Loucy (cell line): Measurements from ENCODE around the gene CREB3L4.

Experiments used
- EZH2phosphoT487 ChIP-seq: fragments of 200-600 bp; IDR thresholded peaks from 2 replicates; pipeline ENCODE4 v1.6.1; 2018; ENCODE audit warnings: antibody characterized with exemption, mild to moderate bottlenecking, moderate library complexity, borderline replicate concordance
- TF ChIP-seq, protein P1 (sequence below): fragments of 200-600 bp; sonication (generic); conservative IDR thresholded peaks from 2 replicates; pipeline ENCODE4 v1.5.1; 2014; ENCODE audit warnings: mild to moderate bottlenecking, antibody characterized with exemption, low read length

DNA sequence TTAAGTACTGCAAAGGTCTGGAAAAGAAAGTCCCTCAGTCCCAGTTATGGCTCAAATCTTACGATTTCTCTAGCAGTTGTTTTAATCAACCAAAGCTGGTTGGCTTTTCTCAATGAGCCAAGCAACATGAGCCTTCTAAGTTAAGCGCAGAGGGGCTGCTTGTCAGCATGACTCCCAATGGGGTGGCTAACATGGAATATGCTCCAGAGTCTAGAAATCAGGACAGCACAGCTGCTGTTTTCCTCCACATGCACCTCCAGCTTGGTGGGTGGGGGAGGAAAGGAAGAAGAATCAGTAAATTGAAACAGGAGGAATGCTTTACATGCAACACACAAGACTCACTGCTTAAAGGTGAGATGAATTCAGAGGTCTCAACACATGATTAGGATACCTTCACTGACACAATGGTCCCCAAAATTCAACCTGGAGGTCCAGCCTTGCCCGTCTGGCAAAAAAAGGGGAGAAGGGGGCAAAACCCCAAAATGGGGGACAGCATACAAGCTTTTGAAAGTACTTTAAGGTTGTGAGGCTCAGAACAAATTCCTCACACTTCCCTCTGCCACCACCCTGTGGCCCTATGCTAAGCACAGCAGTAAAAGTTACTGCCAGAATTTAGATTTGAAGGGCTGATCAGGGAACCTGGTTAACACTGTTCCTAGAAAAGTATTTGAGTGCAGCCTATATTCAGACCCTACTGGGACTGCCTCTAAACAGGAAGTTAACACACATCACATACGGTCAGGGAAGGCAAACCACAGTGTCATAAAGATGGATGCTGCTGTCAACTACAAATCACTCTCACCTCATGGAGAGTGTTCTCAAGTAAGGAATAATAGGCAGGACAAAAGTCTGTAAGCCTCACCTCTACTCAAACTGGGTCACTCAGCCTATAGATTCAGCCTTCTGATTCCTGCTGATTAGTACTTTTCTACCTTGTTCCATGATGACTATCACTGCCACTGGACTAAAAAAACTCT is 47.5 kb upstream of the CREB3L4 start:
- TF ChIP-seq, protein P1, sequence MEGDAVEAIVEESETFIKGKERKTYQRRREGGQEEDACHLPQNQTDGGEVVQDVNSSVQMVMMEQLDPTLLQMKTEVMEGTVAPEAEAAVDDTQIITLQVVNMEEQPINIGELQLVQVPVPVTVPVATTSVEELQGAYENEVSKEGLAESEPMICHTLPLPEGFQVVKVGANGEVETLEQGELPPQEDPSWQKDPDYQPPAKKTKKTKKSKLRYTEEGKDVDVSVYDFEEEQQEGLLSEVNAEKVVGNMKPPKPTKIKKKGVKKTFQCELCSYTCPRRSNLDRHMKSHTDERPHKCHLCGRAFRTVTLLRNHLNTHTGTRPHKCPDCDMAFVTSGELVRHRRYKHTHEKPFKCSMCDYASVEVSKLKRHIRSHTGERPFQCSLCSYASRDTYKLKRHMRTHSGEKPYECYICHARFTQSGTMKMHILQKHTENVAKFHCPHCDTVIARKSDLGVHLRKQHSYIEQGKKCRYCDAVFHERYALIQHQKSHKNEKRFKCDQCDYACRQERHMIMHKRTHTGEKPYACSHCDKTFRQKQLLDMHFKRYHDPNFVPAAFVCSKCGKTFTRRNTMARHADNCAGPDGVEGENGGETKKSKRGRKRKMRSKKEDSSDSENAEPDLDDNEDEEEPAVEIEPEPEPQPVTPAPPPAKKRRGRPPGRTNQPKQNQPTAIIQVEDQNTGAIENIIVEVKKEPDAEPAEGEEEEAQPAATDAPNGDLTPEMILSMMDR: peak; percentile 39
- no peak for TF ChIP-seq EZH2phosphoT487
